ENCODE measurements around the gene PRDX1. TPM values are rescaled to one million over a fixed set of nuclear protein-coding genes. Genes with fewer than 3 reads are reported as not detected.

PRDX1 gene
- total RNA-seq, 8 experiments from 2014 or later = 245 to 1,200 (median 476) TPM

DNA sequence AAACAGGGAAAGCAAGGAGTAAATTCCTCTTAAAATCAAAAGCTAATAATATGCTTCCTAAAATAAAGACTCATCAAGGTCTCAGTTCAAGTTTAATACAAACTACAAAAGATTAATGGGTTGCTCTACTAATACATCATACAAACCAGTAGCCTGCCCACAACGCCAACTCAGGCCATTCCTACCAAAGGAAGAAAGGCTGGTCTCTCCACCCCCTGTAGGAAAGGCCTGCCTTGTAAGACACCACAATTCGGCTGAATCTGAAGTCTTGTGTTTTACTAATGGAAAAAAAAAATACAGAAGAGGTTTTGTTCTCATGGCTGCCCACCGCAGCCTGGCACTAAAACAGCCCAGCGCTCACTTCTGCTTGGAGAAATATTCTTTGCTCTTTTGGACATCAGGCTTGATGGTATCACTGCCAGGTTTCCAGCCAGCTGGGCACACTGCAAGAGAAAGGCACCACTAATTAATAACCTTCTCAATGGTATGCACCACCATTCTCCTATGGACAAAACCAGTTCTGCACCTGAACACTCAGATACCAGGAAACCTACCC lies 10.6 kb downstream of the PRDX1 start:
- no peak overlapping the region for H3K4me3 ChIP-seq
- no peak for ATAC-seq (replicated peaks in 6 of 8)
- WGBS, 10 experiments = 80 to 100% (median 97%) methylated on average over 1 to 4 of the region's 4 CpGs; no CpG with 5 or more reads in 3 of the 10 experiments
- no peak overlapping the region for H3K27ac ChIP-seq
- in situ Hi-C loops (cut with MboI; ENCODE audit: low pct_unique_long_range_greater_than_20kb in 2 of 9, low sequenced_read_pairs in 9 of 9, unreplicated experiment in 9 of 9) = no loop called here
- H3K4me1 ChIP-seq (replicated peaks in 1 of 2) = no peaks in the 10 kb centered on the region

DNA sequence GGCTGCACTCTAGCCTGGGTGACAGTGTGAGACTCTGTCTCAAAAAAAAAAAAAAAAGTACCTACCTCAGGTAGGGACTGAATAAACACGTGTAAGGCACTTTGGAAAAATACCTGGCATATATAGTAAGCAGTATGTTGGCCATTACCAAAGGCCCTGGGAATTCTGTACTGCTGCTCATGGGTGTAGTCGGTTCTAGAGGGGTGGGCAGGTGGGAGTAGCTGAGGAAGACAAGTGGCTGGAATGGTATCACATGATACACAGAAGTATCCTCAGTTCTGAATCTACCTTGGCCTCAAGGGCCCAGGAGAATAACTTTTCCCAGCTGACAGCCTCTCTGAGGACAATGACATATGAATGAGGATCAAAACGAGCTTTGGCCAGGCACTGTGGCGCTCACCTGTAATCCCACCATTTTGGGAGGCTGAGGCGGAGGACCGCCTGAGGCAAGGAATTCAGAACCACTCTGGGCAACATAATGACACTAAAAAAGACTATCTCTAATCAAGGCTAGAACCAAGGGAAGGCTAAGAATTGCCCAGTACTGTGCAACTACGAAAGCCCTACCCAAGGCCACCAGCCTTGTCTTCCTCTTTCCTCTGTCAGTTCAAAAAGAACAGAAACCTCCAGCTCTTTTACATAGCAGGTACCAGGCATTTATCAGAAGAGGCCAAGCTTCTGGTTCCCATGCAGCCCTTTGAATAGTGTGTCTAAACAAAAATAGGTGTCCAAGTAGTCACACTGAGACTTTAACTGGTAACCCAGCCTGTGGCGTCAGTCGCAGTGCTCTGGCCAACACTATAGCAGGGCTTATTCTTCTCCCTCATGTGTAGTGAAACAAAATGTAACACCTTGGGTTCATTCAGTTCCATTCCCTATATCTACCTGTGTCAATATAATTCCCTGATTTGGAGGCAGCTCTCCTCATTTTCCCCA lies 11.4 kb downstream of the PRDX1 start:
- Histone ChIP-seq H3K4me3 (no peak overlapping the region), H3K4me1 (replicated peaks in 1 of 2) (no peaks in the 10 kb centered on the region), H3K27ac (no peak overlapping the region)
- no peak for ATAC-seq (replicated peaks in 6 of 8)
- in situ Hi-C loops (cut with MboI; ENCODE audit: low pct_unique_long_range_greater_than_20kb in 2 of 9, low sequenced_read_pairs in 9 of 9, unreplicated experiment in 9 of 9) = no loop called here
- 60 to 100% (median 72%) methylated on average over 2 to 8 of the region's 9 CpGs; no CpG with 5 or more reads in 1 of the 10 experiments for WGBS, 10 experiments

DNA sequence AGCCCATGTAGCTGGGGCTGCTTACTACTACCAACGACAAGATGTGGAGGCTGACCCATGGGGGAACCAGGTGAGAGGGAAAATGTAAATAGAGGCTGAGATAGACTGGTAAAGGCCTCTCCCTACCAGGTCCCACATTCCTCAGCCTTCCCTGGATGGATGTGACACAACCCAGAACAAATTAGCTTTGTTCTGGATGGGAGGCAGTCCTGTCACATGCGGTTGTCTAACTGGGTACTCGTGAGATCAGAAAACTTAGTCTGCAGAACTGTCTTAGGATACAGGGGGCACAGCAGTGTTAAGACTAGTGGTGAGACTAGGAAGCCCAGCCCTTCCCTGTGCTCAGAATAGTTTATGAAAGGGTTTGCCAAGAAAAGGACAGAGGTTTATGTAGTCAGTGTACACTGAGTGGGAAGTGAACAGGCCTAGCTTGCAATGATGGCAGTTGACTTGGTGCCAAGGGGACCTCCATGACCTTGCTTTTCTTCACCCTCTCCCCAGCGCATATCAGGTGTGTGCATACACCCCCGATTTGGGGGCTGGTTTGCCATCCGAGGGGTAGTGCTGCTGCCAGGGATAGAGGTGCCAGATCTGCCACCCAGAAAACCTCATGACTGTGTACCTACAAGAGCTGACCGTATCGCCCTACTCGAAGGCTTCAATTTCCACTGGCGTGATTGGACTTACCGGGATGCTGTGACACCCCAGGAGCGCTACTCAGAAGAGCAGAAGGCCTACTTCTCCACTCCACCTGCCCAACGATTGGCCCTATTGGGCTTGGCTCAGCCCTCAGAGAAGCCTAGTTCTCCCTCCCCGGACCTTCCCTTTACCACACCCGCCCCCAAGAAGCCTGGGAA lies 13.2 kb downstream of the PRDX1 start:
- in situ Hi-C loops (cut with MboI; ENCODE audit: low pct_unique_long_range_greater_than_20kb in 2 of 9, low sequenced_read_pairs in 9 of 9, unreplicated experiment in 9 of 9) = loop anchor here in 1 of 9 experiments (10.0 kb wide), 1 partner anchor 56 kb away; no protein-coding TSS in a partner anchor
- no peak overlapping the region for H3K27ac ChIP-seq
- 75 to 89% (median 85%) methylated on average over 4 to 13 of the region's 15 CpGs; no CpG with 5 or more reads in 4 of the 10 experiments for WGBS, 10 experiments

DNA sequence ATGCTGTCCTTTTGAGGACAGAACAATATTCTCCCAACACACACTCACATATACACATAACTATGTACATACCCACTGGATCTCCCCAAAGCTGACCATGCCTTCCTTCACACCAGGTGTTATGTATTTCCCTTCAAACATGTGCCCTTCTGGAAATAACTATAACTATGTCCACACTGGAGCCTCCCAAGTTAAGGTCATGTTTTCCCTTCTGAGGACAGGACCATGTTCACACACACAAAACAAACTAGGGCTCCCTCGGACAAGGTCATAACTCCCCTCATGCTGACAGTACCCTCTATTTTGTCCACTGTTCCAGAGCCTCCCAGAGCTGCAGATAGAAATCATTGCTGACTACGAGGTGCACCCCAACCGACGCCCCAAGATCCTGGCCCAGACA lies 13.8 kb downstream of the PRDX1 start:
- in situ Hi-C loops (cut with MboI; ENCODE audit: low pct_unique_long_range_greater_than_20kb in 2 of 9, low sequenced_read_pairs in 9 of 9, unreplicated experiment in 9 of 9) = loop anchor here in 1 of 9 experiments (10.0 kb wide), 1 partner anchor 57 kb away; no protein-coding TSS in a partner anchor
- Histone ChIP-seq H3K4me1 (replicated peaks in 1 of 2) (no peaks in the 10 kb centered on the region), H3K27ac (no peak overlapping the region), H3K4me3 (no peak overlapping the region)
- 90 to 100% (median 98%) methylated on average over 3 to 4 of the region's 4 CpGs; no CpG with 5 or more reads in 6 of the 10 experiments for WGBS, 10 experiments
- ATAC-seq (replicated peaks in 6 of 8) = peak in 6 of 8 experiments; percentile 2 to 18 (median 6)

More for the DNA sequence above, 13.2 kb downstream of the PRDX1 start:
- H3K4me1 ChIP-seq (replicated peaks in 1 of 2) = no peaks in the 10 kb centered on the region
- ATAC-seq (replicated peaks in 6 of 8) = peak; percentile 14 to 44 (median 34)
- H3K4me3 ChIP-seq = no peak overlapping the region

DNA sequence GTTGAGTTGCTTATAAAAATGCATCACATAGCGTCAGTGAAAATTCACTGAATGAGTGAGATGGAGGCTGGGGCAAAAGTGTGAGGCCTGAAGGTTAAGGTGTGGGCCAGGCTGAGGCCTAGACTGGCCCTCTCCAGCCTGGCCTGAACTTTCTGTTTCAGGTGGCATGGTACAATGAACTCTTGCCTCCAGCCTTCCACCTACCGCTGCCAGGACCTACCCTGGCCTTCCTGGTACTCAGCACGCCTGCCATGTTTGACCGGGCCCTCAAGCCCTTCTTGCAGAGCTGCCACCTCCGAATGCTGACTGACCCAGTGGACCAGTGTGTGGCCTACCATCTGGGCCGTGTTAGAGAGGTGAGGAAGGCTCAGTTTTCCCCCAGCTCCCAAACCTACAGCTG lies 14.5 kb downstream of the PRDX1 start:
- ATAC-seq (replicated peaks in 6 of 8) = peak in 3 of 8 experiments; percentile 7 to 15 (median 13)
- H3K27ac ChIP-seq = no peak overlapping the region
- 60 to 100% (median 93%) methylated on average over 1 to 6 of the region's 6 CpGs; no CpG with 5 or more reads in 4 of the 10 experiments for WGBS, 10 experiments
- no peak overlapping the region for H3K4me3 ChIP-seq
- no peaks in the 10 kb centered on the region for H3K4me1 ChIP-seq (replicated peaks in 1 of 2)
- in situ Hi-C loops (cut with MboI; ENCODE audit: low pct_unique_long_range_greater_than_20kb in 2 of 9, low sequenced_read_pairs in 9 of 9, unreplicated experiment in 9 of 9) = loop anchor here in 1 of 9 experiments (10.0 kb wide), 1 partner anchor 58 kb away; no protein-coding TSS in a partner anchor

DNA sequence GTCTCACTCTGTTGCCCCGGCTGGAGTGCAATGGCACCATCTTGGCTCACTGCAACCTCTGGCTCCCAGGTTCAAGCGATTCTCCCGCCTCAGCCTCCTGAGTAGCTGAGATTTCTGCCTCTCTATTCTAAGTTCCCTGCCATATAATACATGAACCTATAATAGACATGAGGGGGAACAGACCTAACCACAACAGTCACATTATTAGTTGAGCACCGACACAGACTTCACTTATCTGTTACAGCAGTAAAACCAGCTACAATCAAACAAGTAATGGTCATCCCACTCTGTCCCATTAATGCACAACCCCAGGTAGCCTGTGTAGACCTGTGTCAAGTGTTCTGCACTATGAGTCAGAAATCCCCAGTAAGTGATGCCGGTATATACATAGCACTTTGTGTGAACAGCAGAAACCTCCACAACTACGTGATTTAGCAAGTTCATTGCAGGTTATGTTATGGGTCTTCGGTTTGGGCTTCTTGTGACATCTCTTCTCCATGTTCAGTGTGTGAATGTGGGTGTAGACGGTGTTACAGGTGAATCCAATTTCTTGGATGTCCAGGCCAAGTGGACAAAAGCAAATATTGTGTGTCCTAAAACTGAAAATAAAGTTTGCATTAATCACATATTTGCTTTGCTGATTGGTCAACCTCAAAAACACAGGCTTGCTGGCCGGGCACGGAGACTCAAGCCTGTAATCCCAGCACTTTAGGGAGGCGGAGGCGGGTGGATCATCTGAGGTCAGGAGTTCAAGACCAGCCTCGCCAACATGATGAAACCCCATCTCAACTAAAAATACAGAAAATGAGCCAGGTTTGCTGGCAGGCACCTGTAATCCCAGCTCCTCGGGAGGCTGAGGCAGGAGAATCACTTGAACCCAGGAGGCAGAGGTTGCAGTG lies 18.0 kb downstream of the PRDX1 start:
- H3K4me3 ChIP-seq = no peak overlapping the region
- WGBS, 10 experiments = 89 to 100% (median 94%) methylated on average over 1 to 14 of the region's 14 CpGs
- no peak overlapping the region for H3K27ac ChIP-seq
- no peak for ATAC-seq (replicated peaks in 6 of 8)
- peaks cover 9 to 11% of the 10 kb centered on the region in 2 donors for H3K4me1 ChIP-seq (replicated peaks in 1 of 2)
- in situ Hi-C loops (cut with MboI; ENCODE audit: low pct_unique_long_range_greater_than_20kb in 2 of 9, low sequenced_read_pairs in 9 of 9, unreplicated experiment in 9 of 9) = loop anchor here in 1 of 9 experiments (10.0 kb wide), 1 partner anchor 61 kb away; no protein-coding TSS in a partner anchor

DNA sequence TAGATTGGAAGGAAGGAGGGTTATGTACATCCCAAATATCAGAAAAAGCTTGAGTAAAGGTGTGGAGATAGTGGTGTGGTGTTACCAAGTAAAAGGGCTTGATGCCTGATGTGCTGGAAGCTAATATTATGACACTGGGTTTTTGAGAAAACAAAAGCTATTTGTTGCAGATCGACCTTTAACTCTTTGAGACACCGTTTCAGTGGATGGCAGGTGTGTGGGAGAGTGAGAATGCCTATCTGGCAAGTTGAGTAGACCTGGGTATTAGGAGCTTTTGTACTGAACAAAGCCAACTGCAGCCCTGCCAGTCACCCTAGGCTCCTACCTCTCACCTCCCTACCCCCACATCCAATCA lies 20.2 kb downstream of the PRDX1 start:
- WGBS, 10 experiments = 80 to 100% (median 89%) methylated on average over 1 to 2 of the region's 2 CpGs; no CpG with 5 or more reads in 4 of the 10 experiments
- ATAC-seq (replicated peaks in 6 of 8) = no peak
- in situ Hi-C loops (cut with MboI; ENCODE audit: low pct_unique_long_range_greater_than_20kb in 2 of 9, low sequenced_read_pairs in 9 of 9, unreplicated experiment in 9 of 9) = loop anchor here in 1 of 9 experiments (10.0 kb wide), 1 partner anchor 63 kb away; no protein-coding TSS in a partner anchor
- no peak overlapping the region for H3K27ac ChIP-seq
- peaks cover 9 to 11% of the 10 kb centered on the region in 2 donors for H3K4me1 ChIP-seq (replicated peaks in 1 of 2)
- H3K4me3 ChIP-seq = no peak overlapping the region

DNA sequence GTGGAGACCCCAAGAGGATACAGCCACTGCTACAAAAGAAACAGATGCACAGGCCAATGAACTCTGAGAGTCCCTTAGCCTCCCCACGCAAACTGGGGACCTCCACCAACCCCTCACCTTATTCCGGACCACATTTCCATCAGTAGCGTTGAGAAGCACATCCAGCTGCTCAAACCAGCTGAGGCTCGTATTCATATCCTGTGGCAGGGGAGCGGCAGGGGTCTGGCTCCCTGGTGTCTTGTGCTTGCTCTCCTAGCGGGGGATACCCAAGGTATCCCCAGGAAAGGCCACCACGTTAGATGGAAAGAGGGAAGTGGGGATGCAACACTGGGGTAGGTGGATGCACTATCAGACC lies 22.3 kb downstream of the PRDX1 start:
- Histone ChIP-seq H3K4me1 (replicated peaks in 1 of 2) (peaks cover 9 to 11% of the 10 kb centered on the region in 2 donors), H3K4me3 (peak overlapping the region; percentile 51 to 67 (median 55)), H3K27ac (no peak overlapping the region)
- in situ Hi-C loops (cut with MboI; ENCODE audit: low pct_unique_long_range_greater_than_20kb in 2 of 9, low sequenced_read_pairs in 9 of 9, unreplicated experiment in 9 of 9) = loop anchor here in 5 of 9 experiments (10.0 to 25.0 kb wide), 2 partner anchors 145 to 487 kb away; partner anchors contain the start of genes HECTD3 (in 3 of the 5) and UROD (in 3 of the 5)
- peak in 3 of 8 experiments; percentile 13 to 20 (median 20) for ATAC-seq (replicated peaks in 6 of 8)
- 0 to 20% (median 2%) methylated on average over 1 to 7 of the region's 7 CpGs; no CpG with 5 or more reads in 5 of the 10 experiments for WGBS, 10 experiments

DNA sequence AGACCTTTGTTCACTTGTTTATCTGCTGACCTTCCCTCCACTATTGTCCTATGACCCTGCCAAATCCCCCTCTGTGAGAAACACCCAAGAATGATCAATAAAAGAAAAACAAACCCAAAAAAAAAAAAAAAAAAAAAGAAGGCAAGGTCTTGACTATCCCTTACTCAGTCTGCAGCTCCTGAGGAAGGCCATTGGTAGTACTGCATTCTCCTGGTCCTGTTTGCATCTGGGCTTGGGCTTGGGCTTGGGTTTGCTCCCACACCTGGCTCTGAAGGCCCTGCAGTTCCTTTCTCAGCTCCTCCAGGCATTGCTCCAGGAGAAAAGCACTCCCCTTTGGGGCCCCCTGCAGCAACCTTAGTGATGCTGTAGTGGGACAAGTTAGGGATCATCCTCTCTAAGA lies 23.4 kb downstream of the PRDX1 start:
- no peak overlapping the region for H3K27ac ChIP-seq
- no peak for ATAC-seq (replicated peaks in 6 of 8)
- H3K4me1 ChIP-seq (replicated peaks in 1 of 2) = peaks cover 9 to 11% of the 10 kb centered on the region in 2 donors
- H3K4me3 ChIP-seq = no peak overlapping the region
- in situ Hi-C loops (cut with MboI; ENCODE audit: low pct_unique_long_range_greater_than_20kb in 2 of 9, low sequenced_read_pairs in 9 of 9, unreplicated experiment in 9 of 9) = loop anchor here in 5 of 9 experiments (10.0 to 25.0 kb wide), 2 partner anchors 143 to 486 kb away; partner anchors contain the start of genes HECTD3 (in 3 of the 5) and UROD (in 3 of the 5)

DNA sequence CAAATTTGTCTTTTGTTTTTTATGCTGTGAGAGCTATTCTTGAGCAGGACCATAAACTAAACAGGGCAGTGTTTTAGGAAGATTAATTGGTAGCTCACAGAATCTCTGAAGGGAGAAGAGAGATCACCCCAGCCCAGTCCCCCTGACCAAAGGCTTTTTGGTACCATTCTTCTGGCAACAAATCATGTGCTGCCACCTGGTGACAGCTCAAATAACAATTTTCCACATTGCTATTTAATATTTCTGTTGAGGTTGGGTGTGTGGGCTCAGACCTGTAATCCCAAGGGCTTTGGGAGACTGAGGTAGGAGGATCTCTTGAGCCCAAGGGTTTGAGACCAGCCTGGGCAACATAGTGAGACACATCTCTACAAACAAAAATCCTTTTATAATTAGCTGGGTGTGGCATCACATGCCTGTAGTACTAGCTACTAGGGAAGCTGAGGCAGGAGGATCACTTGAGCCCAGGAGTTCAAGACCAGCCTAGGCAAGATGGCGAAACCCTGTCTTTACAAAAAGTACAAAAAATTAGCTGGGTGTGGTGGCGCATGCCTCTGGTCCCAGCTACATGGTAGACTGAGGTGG lies 28.5 kb downstream of the PRDX1 start:
- in situ Hi-C loops (cut with MboI; ENCODE audit: low pct_unique_long_range_greater_than_20kb in 2 of 9, low sequenced_read_pairs in 9 of 9, unreplicated experiment in 9 of 9) = loop anchor here in 5 of 9 experiments (5.0 to 25.0 kb wide), 3 partner anchors 138 to 481 kb away; partner anchors contain the start of genes HECTD3 (in 3 of the 5) and UROD (in 3 of the 5)
- Histone ChIP-seq H3K4me3 (no peak overlapping the region), H3K27ac (no peak overlapping the region), H3K4me1 (replicated peaks in 1 of 2) (peaks cover 3 to 5% of the 10 kb centered on the region in 2 donors)
- no peak for ATAC-seq (replicated peaks in 6 of 8)
- 20 to 100% (median 56%) methylated on average over 1 to 2 of the region's 2 CpGs; no CpG with 5 or more reads in 3 of the 10 experiments for WGBS, 10 experiments

DNA sequence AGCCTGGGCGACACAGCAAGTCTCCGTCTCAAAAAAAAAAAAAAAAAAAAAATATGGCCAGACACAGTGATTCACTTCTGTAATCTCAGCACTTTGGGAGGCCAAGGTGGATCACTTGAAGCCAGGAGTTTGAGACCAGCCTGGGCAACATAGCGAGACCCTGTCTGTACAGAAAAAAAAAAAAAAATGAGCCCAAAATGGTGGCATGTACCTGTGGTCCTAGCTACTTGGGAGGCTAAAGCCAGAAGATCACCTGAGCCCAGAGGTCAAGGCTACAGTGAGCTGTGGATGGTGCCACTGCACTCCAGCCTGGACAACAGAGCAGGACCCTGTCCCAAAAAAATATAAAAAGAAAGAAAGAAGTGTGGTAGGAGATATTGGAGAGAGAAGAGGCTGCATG lies 29.0 kb downstream of the PRDX1 start:
- Histone ChIP-seq H3K4me1 (replicated peaks in 1 of 2) (peaks cover 3 to 5% of the 10 kb centered on the region in 2 donors), H3K4me3 (no peak overlapping the region), H3K27ac (no peak overlapping the region)
- WGBS, 10 experiments = 38 to 100% (median 100%) methylated on average over 1 to 3 of the region's 3 CpGs; no CpG with 5 or more reads in 3 of the 10 experiments
- in situ Hi-C loops (cut with MboI; ENCODE audit: low pct_unique_long_range_greater_than_20kb in 2 of 9, low sequenced_read_pairs in 9 of 9, unreplicated experiment in 9 of 9) = loop anchor here in 5 of 9 experiments (5.0 to 25.0 kb wide), 3 partner anchors 138 to 480 kb away; partner anchors contain the start of genes HECTD3 (in 3 of the 5) and UROD (in 3 of the 5)
- no peak for ATAC-seq (replicated peaks in 6 of 8)
